GM12864 (cell line): ENCODE results near the gene GRIK3.

ENCODE experiments used
- DNase-seq: peaks from one replicate; pipeline ENCODE4 v3.0.0-alpha.2; 2011; ENCODE audit warnings: low read depth
- H3K4me3 ChIP-seq: 2 replicates; pipeline ENCODE4 v1.5.1; 2011; ENCODE audit warnings: mild to moderate bottlenecking, low read depth, low read length, control low read depth
- TF ChIP-seq, protein P1 (sequence below): IDR thresholded peaks from 2 replicates; pipeline ENCODE4 v1.5.1; 2011; ENCODE audit warnings: low read depth, mild to moderate bottlenecking, moderate library complexity, low read length, control low read depth, inconsistent platforms; ENCODE audit errors: missing control alignments

Gene GRIK3

GRCh38 chr1:36814083-36814482 lies 220.2 kb downstream of the GRIK3 start:
- TF ChIP-seq, protein P1, sequence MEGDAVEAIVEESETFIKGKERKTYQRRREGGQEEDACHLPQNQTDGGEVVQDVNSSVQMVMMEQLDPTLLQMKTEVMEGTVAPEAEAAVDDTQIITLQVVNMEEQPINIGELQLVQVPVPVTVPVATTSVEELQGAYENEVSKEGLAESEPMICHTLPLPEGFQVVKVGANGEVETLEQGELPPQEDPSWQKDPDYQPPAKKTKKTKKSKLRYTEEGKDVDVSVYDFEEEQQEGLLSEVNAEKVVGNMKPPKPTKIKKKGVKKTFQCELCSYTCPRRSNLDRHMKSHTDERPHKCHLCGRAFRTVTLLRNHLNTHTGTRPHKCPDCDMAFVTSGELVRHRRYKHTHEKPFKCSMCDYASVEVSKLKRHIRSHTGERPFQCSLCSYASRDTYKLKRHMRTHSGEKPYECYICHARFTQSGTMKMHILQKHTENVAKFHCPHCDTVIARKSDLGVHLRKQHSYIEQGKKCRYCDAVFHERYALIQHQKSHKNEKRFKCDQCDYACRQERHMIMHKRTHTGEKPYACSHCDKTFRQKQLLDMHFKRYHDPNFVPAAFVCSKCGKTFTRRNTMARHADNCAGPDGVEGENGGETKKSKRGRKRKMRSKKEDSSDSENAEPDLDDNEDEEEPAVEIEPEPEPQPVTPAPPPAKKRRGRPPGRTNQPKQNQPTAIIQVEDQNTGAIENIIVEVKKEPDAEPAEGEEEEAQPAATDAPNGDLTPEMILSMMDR: no peak
- H3K4me3 ChIP-seq: no peak overlapping the region
- no peak for DNase-seq

GRCh38 chr1:36807262-36807661 lies 227.1 kb downstream of the GRIK3 start:
- no peak for DNase-seq
- TF ChIP-seq, protein P1: no peak
- H3K4me3 ChIP-seq: no peak overlapping the region

DNA sequence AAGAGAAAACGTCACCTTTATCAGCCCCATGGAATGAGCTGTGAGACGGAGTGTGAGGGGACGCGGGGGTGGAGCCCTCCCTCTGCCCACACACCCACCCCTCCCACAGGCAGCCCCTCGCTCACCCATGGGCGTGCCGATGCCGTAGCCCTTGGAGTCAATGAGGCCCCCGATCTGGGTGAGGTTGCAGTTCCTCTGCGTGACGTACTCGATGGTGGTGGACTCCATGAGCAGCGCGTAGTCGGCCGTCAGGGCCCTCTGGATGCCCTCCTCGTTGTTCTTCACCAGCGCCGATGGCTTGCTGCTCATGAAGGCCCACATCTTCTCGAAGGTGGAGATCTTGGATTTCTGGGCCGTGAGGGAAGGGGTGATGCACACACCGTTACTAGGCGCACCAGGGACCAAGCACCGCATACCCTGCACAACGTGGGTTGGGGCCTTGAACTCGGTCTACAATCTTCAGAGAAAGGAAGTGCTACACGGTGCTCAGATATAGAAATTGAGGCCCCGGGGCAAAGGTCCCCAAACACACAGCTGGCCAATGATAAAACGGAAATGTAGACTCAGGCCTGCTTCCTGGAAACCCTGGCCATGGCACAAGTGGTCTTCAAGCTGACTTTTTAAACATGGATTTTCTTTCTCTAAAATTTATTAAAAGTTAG lies 228.2 kb downstream of the GRIK3 start:
- H3K4me3 ChIP-seq: no peak overlapping the region
- TF ChIP-seq, protein P1: no peak
- DNase-seq: no peak

GRCh38 chr1:36804669-36805314 lies 229.5 kb downstream of the GRIK3 start:
- no peak overlapping the region for H3K4me3 ChIP-seq
- DNase-seq: no peak
- TF ChIP-seq, protein P1: no peak

DNA sequence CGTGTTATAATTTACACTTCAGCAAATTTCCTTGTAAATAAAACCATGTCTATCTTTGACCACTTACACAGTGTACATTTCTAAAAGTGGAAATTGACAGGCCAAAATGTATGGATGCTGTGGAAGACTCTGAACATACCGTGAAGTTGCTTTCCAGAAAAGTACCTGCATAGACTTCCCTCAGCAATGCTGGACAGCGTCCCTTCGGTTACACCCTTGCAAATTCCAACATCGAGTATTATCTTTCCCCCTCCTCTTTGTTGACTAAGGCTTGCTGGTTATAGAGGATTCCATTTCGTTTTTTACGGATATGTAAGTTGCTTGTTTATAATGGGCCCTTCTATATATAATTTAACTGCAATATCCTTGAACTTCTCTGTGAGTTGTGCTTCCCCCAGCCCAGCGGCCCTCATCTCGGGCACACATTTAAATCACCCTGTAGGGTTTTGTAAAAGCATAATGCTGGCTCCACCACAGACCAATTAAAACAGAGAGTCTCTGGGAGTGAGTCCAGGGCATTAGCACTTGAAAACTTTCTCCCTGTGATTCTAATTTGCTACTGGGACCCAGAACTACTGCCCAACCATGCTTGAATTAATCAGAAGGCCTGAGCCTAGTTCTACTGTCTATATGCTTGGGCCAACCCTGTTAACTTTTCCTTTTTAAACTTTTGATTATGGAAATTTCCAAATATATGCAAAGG lies 230.3 kb downstream of the GRIK3 start:
- no peak overlapping the region for H3K4me3 ChIP-seq
- no peak for DNase-seq
- TF ChIP-seq, protein P1: no peak

DNA sequence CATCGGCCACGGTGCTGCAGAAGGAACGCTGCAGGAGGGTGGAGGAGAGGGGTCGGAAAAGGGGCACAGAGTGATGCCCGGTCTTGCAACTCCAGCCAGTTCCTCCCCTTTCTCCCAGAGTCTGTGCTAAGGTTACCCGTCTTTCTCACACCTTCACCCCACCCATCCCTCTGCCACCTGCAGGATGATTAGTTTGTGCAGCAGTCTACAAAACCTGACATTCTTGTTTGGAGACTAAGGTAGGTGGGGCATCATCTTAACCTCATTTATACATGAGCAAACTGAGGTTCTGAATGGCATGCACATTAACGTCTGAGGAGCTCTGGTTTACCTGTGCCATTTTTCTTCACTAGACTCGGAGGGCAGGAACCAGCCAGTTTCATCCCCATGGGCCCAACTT lies 232.3 kb downstream of the GRIK3 start:
- TF ChIP-seq, protein P1: no peak
- no peak for DNase-seq
- no peak overlapping the region for H3K4me3 ChIP-seq

GRCh38 chr1:36797761-36798160 lies 236.6 kb downstream of the GRIK3 start:
- no peak overlapping the region for H3K4me3 ChIP-seq
- TF ChIP-seq, protein P1: no peak
- no peak for DNase-seq
